HG02642 (cell line): Measurements from ENCODE around the gene FOXP2.

Experiments used
- ATAC-seq: cut with Tn5 transposase; IDR thresholded peaks from one replicate; pipeline ENCODE4 v1.9.1; 2021; ENCODE audit warnings: mild to moderate bottlenecking; ENCODE audit not compliant: unreplicated experiment, poor library complexity

Gene FOXP2

DNA sequence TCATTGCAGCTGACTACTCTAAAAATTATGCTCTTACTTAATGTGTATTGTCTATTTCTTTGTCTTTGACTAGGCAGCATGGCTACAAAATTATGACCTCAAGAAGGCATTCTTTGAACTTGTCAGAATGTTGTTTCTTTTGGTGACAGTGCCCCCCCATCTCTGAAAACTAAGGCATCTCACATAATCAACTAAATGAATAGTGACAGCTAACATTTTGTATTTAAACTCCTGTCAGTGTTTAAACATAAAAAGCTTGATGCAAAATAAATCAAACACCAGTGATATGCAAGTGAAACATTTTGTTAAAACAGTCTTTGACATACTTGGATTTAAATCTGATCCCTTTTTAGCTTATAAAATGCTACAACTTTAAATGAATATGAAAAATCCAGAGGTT, 233.5 kb downstream of the FOXP2 start:
- ATAC-seq: no peak

DNA sequence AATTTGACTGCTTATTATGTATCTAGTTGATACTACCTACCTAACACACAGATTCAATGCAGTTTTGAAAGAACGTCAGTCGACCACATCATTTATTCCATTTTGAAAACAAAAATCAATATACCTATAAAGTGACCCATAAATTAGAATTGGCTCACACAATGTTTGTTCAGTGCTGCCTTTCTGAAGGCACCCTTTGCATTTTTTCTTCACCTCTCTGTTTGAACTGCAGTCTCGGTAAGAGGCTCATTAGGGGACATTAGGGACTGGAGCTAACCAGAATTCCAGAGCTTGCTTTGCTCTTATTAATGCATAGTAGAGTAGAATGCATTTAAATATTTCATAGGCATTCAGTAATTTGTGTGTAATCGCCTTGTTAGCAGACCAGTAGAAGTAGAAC, 234.1 kb downstream of the FOXP2 start:
- ATAC-seq: no peak

GRCh38 chr7:114649689-114650088, 235.1 kb downstream of the FOXP2 start:
- no peak for ATAC-seq

GRCh38 chr7:114650491-114650890, 235.9 kb downstream of the FOXP2 start:
- no peak for ATAC-seq

DNA sequence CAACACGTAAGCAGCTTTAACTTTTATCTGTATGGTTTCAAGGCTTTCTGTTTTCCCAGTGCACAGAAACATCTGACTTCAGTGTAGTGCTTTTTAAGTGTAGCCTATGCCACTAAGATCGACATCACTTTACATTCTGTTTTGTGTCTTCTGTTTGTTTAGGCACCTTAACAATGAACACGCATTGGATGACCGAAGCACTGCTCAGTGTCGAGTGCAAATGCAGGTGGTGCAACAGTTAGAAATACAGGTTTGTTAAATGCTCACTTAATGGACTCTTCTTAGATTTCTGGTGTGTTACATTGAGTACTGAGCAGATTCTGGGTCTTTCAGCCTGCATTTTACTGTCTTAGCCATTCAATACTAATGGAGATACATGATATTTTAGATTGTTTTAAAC, 237.4 kb downstream of the FOXP2 start:
- ATAC-seq: no peak

- ATAC-seq: no peak
These were observed 238.9 kb downstream of the FOXP2 start for GRCh38 chr7:114653364-114654088.

- no peak for ATAC-seq
These were observed 241.9 kb downstream of the FOXP2 start for GRCh38 chr7:114656466-114656865.

DNA sequence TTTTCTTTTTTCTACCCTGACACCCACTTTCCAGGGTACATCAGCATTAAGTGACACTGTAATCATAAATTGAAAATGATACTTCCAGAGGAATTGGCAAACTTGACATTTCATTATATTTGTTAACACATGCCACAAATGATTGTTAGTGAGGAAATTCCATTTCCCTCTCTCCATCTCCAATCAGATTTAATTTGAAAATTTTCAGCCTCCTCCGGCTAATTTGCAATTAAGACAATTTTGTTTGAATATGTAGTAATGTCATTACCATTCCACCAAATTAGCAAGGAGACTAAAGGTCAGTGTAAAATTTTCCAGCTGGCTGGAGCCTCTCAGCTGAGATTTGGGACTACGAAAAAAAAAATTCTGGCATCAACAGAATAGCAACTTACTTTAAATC, 242.7 kb downstream of the FOXP2 start:
- ATAC-seq: no peak

- ATAC-seq: no peak
These were observed 243.6 kb downstream of the FOXP2 start for GRCh38 chr7:114658216-114658615.

- no peak for ATAC-seq
These were observed 245.0 kb downstream of the FOXP2 start for GRCh38 chr7:114659409-114660125.

DNA sequence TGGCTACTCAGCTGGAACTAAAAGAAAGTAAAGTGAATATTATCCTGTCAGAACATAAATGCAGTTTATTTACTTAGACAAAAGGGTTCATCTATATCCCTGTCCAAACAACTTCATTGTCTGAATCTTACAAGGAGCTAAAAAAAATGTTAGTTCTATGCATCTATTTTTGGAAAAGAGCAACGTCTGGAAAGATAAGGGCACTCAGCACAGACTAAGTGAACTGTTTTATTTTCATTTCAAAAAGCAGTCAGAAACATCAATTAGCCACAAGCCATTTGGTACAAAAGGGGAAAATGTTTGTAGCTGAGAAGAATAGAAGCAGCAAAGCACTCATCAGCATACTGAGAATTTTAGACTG, 245.5 kb downstream of the FOXP2 start:
- ATAC-seq: no peak

- ATAC-seq: no peak
These were observed 246.1 kb downstream of the FOXP2 start for GRCh38 chr7:114660753-114661152.

DNA sequence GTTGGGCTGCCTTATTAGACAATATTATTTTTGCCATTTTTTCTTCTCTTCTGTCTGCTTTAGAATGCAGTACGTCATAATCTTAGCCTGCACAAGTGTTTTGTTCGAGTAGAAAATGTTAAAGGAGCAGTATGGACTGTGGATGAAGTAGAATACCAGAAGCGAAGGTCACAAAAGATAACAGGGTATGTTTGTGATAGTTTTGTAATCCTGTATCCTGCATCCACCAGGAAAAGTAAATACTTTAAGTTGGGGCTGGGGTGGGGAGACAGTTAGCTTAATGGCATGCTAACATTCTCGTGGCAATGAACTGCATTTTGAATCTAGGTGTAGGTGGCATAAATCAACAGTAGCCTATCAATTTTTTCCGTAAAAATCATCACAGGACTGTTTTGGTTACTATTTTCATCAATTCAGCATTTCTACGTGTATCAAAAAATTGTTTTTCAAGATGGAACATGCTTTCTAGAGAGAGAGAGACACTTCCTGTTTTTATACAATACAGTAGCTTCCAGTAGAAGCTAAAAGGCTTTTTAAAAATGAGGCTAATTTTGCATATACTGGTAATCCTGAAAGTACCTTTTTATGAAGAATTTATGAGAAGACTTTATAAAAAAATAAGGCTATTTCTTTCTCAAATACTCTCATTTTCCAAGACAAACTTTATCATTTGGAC, 247.5 kb downstream of the FOXP2 start:
- no peak for ATAC-seq

- no peak for ATAC-seq
These were observed 248.9 kb downstream of the FOXP2 start for GRCh38 chr7:114663502-114663901.

- no peak for ATAC-seq
These were observed 256.1 kb downstream of the FOXP2 start for GRCh38 chr7:114670676-114671075.

DNA sequence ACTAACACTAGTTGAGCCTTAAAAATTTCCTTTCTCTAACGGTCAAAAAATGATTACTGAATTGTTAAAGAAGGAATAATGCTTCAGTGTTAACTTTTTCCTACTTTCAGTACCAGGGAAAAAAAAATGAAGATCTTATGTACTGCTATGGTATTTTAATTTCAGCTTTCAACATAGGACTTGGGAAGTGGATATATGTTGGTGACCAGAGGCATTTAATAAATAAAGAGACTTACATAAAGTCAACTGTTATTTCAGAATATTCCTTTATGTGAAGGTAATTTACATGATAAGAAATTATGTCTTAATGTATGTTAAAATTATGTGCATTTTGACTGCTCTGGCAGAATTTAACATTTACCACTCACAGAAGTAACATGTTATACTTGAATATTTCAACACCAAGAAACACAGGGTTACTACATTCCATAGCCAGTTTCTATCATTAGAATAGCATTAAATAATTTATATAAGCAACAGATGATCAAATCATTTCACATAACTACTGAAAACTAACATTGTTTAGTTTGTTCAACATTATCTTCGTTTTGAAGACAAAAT, 257.0 kb downstream of the FOXP2 start:
- no peak for ATAC-seq

DNA sequence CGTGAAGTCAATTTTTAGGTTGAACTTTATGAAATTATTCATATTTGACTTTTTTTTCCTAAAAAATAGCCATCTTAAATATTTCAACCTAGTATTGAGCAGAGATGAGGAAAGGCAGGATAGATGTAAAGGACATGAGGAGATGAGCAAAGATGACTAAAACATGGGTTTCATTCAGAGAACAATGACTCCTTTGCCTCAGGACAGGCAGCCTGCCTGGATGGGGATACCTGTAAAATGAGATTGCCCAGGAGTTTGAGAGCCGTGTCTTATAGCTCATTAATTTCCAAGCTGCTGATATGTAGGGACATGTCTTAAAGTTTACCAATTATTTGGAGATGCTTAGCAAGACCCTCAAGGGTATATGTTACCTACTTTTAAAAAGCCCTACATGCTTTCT, 263.5 kb downstream of the FOXP2 start:
- ATAC-seq: no peak

DNA sequence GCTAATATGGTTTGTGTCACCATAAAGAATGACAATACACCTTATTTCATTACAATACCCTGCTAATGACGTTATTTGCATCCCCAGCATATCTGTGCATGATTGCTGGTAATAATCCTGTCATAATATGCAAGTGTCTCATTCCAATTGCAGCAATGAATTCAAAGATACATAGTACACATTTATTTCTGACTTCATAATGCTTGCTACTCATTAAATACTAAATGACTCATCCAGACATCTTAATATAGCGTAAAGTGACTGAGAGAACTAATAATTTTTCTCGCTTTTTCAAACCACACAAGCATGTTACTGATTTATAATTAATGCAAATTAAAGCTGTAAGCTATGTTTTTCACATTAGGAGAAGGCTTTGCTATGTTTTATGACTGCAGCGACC, 272.6 kb downstream of the FOXP2 start:
- ATAC-seq: no peak

DNA sequence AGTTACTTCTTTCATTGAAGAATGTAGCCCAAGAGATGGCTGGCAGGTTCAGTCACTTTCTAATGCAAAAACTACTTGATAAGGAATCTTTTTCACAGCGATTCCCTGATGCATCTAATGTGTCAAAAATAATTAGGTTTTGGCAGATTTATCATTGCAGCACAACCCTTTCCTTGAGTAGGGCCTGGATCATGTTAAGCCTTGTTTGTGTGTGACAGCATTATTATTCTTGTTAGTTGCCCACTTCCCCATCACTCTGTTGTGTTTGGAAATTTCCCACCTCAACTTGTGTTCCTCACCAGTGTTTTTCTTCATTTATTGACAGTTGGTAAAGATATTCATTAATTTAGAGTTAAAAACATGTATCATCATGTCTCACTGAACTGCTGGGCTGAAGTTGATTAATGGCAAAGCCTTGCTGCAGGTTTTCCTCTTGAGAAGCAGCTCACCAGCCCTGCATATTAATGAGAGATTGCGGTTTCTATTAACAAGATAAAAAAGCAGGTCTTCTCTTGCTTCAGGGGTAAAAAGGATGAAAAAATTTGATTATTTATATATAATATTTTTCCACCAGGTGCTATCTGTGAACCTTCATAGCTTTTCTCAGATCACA, 273.9 kb downstream of the FOXP2 start:
- no peak for ATAC-seq

GRCh38 chr7:114689406-114689805, 274.8 kb downstream of the FOXP2 start:
- ATAC-seq: no peak

DNA sequence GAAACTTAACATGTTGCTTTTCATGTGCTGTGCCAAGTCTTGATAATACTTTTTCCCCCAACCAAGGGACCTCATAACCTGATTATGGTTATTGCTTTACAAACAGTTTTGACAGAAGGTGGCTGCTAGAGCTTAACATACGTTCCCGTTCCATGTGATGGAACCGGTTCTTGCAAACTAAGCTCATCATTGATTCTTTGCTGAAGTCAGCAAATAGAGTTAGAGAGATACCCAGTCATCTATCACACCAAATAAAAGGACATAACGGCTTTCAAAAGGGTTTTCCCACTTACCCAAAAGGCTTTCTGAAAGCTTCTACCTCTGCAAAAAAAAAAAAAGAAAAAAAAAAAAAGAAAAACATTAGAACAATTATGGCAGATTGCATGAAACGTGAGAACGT, 277.0 kb downstream of the FOXP2 start:
- no peak for ATAC-seq
